ENCODE results near the gene HMX1. TPM values are rescaled to one million over a fixed set of nuclear protein-coding genes. Genes with fewer than 3 reads are reported as not detected.

The HMX1 gene
- total and polyA plus RNA-seq, 10 of the 15 experiments (the other 5 are each of a cell fraction or from before 2014, with no cell fraction given): not detected

- no peak for TF ChIP-seq ATF2 (IDR thresholded peaks at IDR 0.05; ENCODE audit: low read length)
- TF ChIP-seq NR2F1 (conservative IDR thresholded peaks at IDR 0.05): no peak
- TF ChIP-seq IRF5 (IDR thresholded peaks at IDR 0.05; ENCODE audit: borderline replicate concordance): no peak
- no peak for TF ChIP-seq NR2C1 (IDR thresholded peaks at IDR 0.05)
Observed at GRCh38 chr4:8906991-8907595, 35.5 kb upstream of the HMX1 start (continued).

GRCh38 chr4:8906668-8906970 is 35.0 kb upstream of the HMX1 start:
- no peaks in the 10 kb centered on the region for H4K20me1 ChIP-seq (ENCODE audit: control insufficient read depth, insufficient read depth)
- POLR2A ChIA-PET: no interaction called here
- H2AFZ ChIP-seq (ENCODE audit: control insufficient read depth, low read depth, low read length): no peak overlapping the region
- H3K27ac ChIP-seq (ENCODE audit: control insufficient read depth, insufficient read depth): no peak overlapping the region
- 45% methylated on average over 8 of the region's 8 CpGs for WGBS (ENCODE audit: insufficient coverage, insufficient replicate concordance, low lambda C conversion rate, missing lambda C conversion rate)
- H3K36me3 ChIP-seq (ENCODE audit: control insufficient read depth in 2 of 2, insufficient read depth in 2 of 2, low read length in 1 of 2): no peaks in the 10 kb centered on the region
- DNase-seq (ENCODE audit: low read depth, low spot score): no peak
- no peak for FAIRE-seq
- no peaks in the 10 kb centered on the region for H3K79me2 ChIP-seq (ENCODE audit: control insufficient read depth, insufficient read depth, low read length)
- CTCF ChIA-PET: no interaction called here
- peaks cover 3% of the 10 kb centered on the region; the same call in 2 of the 3 replicates for H3K9me3 ChIP-seq (replicated peaks; ENCODE audit: control insufficient read depth, insufficient read depth, low read length)
- no TSS peak for BruUV-seq (replicated peaks)
- H3K9ac ChIP-seq (ENCODE audit: control insufficient read depth, insufficient read depth, low read length): no peak overlapping the region
- intact Hi-C loops (cut with micrococcal nuclease; ENCODE audit: unreplicated experiment): no loop called here
- no peaks in the 10 kb centered on the region; a peak in 1 of 4 replicates for H3K27me3 ChIP-seq (replicated peaks in 1 of 2; ENCODE audit: control insufficient read depth in 2 of 2, insufficient read depth in 2 of 2, low read length in 1 of 2)
- H3K4me1 ChIP-seq (ENCODE audit: control insufficient read depth, insufficient read depth, low read length): no peaks in the 10 kb centered on the region
- TF ChIP-seq RB1 (IDR thresholded peaks at IDR 0.05; ENCODE audit: borderline replicate concordance): no peak
- no peak for TF ChIP-seq IRF4 (IDR thresholded peaks at IDR 0.05; ENCODE audit: low read depth, low read length)
- TF ChIP-seq FOXK2 (IDR thresholded peaks at IDR 0.05): no peak
- TF ChIP-seq ZNF207 (IDR thresholded peaks at IDR 0.05; ENCODE audit: borderline replicate concordance): no peak
- TF ChIP-seq NFXL1 (IDR thresholded peaks at IDR 0.05; ENCODE audit: borderline replicate concordance): no peak
- no peak for TF ChIP-seq NR2F1 (conservative IDR thresholded peaks at IDR 0.05)
- TF ChIP-seq SIN3A (IDR thresholded peaks at IDR 0.05; ENCODE audit: low read depth, low read length): no peak
- no peak for TF ChIP-seq JUND (IDR thresholded peaks at IDR 0.05; ENCODE audit: low read depth, low read length)
- TF ChIP-seq NBN (IDR thresholded peaks at IDR 0.05): no peak
- TF ChIP-seq SRF (IDR thresholded peaks at IDR 0.05; ENCODE audit: low read depth in 2 of 2, low read length in 2 of 2): no peak
- no peak for TF ChIP-seq WRNIP1 (IDR thresholded peaks at IDR 0.05; ENCODE audit: borderline replicate concordance, low read depth, low read length)
- TF ChIP-seq SUZ12 (IDR thresholded peaks at IDR 0.05; ENCODE audit: unreplicated experiment): no peak
- TF ChIP-seq POU2F2 (IDR thresholded peaks at IDR 0.05; ENCODE audit: borderline replicate concordance, low read depth, low read length): no peak
- TF ChIP-seq MYB (IDR thresholded peaks at IDR 0.05; ENCODE audit: borderline replicate concordance, low read depth, low read length): no peak
- TF ChIP-seq ELK1 (IDR thresholded peaks at IDR 0.05; ENCODE audit: low read depth, low read length): no peak
- no peak for TF ChIP-seq JUNB (IDR thresholded peaks at IDR 0.05)
- H3K4me2 ChIP-seq (ENCODE audit: control insufficient read depth, insufficient read depth): no peak overlapping the region
- H3K4me3 ChIP-seq: no peak overlapping the region
- SMC1A ChIA-PET (ENCODE audit: uncharacterized antibody, unreplicated experiment): no interaction called here
- in situ Hi-C loops (cut with MboI): no loop called here
- ATAC-seq: no peak
- RAD21 ChIA-PET (ENCODE audit: unreplicated experiment): no interaction called here
